ENCODE data around the gene CIZ1. TPM values are rescaled to one million over a fixed set of nuclear protein-coding genes. Genes with fewer than 3 reads are reported as not detected.

Gene CIZ1
- total RNA-seq, 2 experiments from 2014 or later, result 79.5 to 82.8 TPM

DNA sequence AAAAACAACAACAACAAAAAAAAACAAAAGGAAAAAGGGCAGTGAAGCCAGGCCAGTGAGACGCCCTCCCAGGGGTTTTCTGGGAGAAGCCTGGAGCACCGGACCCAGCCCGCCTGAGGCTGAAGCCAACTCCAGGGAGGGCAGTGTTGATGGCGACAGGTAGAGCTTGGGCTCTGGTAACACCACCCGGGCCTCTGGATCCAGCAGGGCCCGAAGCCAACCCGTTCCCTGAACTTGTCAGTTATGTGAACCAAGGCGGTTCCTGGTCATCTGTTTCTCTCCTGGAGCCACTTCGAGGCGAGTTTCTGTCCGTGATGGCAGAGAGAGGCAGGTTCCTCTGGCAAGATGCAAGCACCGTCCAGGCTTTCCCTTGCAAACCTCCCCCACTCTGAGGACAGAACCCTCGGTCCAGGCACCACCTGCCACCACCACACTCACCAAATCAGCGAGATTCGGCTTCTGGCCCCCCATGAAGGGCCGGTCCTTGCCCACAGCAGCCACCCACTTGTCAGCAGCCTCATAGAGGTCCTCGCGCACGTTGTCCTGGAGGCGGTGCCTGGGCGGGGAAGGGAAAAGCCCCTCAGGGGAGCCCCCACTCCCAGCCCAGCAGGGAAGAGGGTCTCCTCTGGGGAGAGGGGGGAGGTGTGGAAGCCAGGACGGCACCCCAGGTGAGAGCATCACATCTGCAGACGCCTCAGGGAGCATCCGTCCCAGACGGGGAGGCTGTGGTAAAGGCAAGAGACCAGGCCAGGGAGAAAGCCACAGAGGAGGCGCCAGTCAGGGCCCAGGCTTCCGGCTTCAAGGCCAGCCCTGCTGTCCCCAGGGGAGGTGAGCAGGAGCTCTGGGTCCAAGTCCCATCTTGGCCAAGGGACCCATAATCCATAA, 69.2 kb downstream of the CIZ1 start:
- Mint-ChIP-seq H3K4me3 (no peak overlapping the region), H3K9me3 (no peaks in the 10 kb centered on the region), H3K27me3 (ENCODE audit: low read depth) (no peaks in the 10 kb centered on the region), H3K36me3 (ENCODE audit: low read depth) (peaks cover 4% of the 10 kb centered on the region), H3K27ac (no peak overlapping the region), H3K4me1 (ENCODE audit: low read depth) (peaks cover 29% of the 10 kb centered on the region)
- no peak for DNase-seq
- CTCF ChIA-PET, result interaction anchor here (0.6 kb wide), 1 partner anchor 152 kb away, joined by 4 read pairs; no protein-coding TSS in a partner anchor
- intact Hi-C loops (cut with micrococcal nuclease), result no loop called here

DNA sequence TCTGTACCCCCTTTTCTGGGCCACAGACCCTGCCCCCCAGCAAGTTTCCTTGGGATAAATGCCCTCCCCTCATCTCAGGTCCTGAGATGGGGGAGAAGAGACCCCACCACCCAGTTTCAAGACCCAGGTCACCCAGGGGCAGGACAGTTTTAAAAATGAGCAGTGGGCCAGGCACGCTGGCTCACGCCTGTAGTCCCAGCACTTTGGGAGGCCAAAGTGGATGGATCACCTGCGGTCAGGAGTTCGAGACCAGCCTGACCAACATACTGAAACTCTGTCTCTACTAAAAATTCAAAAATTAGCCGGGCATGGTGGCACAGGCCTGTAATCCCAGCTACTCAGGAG, 69.9 kb downstream of the CIZ1 start:
- Mint-ChIP-seq H3K36me3 (ENCODE audit: low read depth) (peaks cover 4% of the 10 kb centered on the region), H3K27ac (no peak overlapping the region), H3K4me3 (no peak overlapping the region), H3K9me3 (no peaks in the 10 kb centered on the region), H3K4me1 (ENCODE audit: low read depth) (peaks cover 26% of the 10 kb centered on the region), H3K27me3 (ENCODE audit: low read depth) (no peaks in the 10 kb centered on the region)
- CTCF ChIA-PET, result interaction anchor here (0.8 to 1.2 kb wide), 2 partner anchors 8 to 178 kb away, joined by 3 read pairs; no protein-coding TSS in a partner anchor
- no peak for DNase-seq
- intact Hi-C loops (cut with micrococcal nuclease), result no loop called here

- Mint-ChIP-seq H3K27me3 (ENCODE audit: low read depth) (no peaks in the 10 kb centered on the region), H3K4me3 (no peak overlapping the region), H3K4me1 (ENCODE audit: low read depth) (peaks cover 21% of the 10 kb centered on the region), H3K27ac (no peak overlapping the region), H3K9me3 (no peaks in the 10 kb centered on the region), H3K36me3 (ENCODE audit: low read depth) (peaks cover 4% of the 10 kb centered on the region)
- intact Hi-C loops (cut with micrococcal nuclease), result no loop called here
- no peak for DNase-seq
- CTCF ChIA-PET, result interaction anchor here (0.8 to 1.4 kb wide), 3 partner anchors 9 to 177 kb away, joined by 3 read pairs; no protein-coding TSS in a partner anchor
These were observed 70.5 kb downstream of the CIZ1 start for GRCh38 chr9:128120741-128121465.

DNA sequence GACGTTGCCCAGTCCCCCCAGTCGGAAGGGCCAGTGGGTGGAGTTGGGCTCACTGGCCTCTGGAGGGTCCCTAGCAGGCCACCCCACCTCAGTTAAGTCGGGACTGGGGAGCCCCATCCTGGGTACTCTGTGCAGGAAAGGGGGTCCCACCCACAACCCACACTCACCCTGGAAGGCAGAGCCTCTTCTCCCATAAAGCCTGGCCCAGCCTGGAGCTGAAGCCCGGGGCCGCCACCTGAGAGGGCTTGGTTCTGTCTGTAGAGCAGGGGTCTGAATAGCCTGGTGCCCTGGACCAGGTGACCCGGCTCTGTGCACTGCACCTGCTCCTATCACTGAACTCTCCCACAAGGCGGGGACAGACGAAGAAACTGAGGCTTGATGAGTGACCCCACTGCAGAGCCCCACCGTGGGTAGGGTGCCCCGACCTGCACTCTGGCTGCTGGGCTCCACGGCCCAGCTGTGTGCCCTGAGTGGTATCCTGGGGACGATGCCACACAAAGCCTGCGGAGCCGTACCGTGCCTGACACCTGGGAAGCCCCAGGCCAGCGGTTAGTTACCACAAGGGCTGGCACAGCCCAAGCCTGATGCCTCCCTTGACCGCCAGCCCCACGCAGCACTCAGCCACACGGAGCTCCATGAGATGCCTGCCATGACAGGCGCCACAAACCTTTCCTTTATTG, 71.2 kb downstream of the CIZ1 start:
- H3K9me3 Mint-ChIP-seq, result no peaks in the 10 kb centered on the region
- no peak overlapping the region for H3K27ac Mint-ChIP-seq
- H3K36me3 Mint-ChIP-seq (ENCODE audit: low read depth), result peaks cover 4% of the 10 kb centered on the region
- no peak for DNase-seq
- peaks cover 15% of the 10 kb centered on the region for H3K4me1 Mint-ChIP-seq (ENCODE audit: low read depth)
- H3K4me3 Mint-ChIP-seq, result no peak overlapping the region
- H3K27me3 Mint-ChIP-seq (ENCODE audit: low read depth), result no peaks in the 10 kb centered on the region
- intact Hi-C loops (cut with micrococcal nuclease), result no loop called here
- CTCF ChIA-PET, result interaction anchor here (1.2 to 1.4 kb wide), 4 partner anchors 9 to 176 kb away, joined by 3 to 6 read pairs (median 4); no protein-coding TSS in a partner anchor

DNA sequence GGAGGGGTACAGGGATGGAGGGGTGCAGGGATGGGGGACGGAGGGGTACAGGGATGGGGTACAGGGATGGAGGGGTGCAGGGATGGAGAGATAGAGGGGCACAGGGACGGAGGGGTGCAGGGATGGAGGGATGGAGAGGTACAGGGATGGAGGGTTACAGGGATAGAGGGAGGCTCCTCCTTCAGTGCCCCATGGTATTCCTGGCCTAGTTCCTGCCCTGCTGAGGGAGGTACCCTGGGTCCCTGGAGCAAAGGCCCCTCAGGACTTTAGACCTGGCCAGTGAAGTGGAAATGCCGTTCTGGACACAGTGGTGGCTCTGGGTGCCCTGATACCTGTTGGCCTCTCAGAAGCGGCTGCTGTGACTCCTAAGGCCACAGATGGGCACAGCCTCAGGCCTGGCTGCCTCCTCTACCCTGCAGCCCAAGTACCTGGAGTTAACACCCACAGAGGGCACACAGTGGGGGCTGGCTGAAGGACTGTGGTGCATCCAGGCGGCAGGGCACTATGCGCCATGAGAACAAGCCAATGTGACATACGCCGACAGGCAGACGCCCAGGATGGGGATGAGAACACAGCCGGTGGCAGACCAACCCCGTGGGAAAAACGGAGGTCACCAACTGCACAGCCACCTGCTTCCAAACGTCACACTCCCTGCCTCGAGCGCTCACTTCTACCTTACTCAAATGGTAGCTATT, 72.3 kb downstream of the CIZ1 start:
- H3K4me3 Mint-ChIP-seq, result no peak overlapping the region
- no peak for DNase-seq
- peaks cover 3% of the 10 kb centered on the region for H3K36me3 Mint-ChIP-seq (ENCODE audit: low read depth)
- H3K27me3 Mint-ChIP-seq (ENCODE audit: low read depth), result no peaks in the 10 kb centered on the region
- H3K27ac Mint-ChIP-seq, result no peak overlapping the region
- intact Hi-C loops (cut with micrococcal nuclease), result no loop called here
- H3K4me1 Mint-ChIP-seq (ENCODE audit: low read depth), result peaks cover 10% of the 10 kb centered on the region
- no peaks in the 10 kb centered on the region for H3K9me3 Mint-ChIP-seq
- CTCF ChIA-PET, result interaction anchor here (1.2 to 1.4 kb wide), 3 partner anchors 85 to 175 kb away, joined by 3 to 6 read pairs (median 4); no protein-coding TSS in a partner anchor

GRCh38 chr9:128118472-128118857, 72.9 kb downstream of the CIZ1 start:
- CTCF ChIA-PET, result interaction anchor here (0.5 to 3.4 kb wide), 22 partner anchors 8 to 549 kb away, joined by 3 to 24 read pairs (median 5); partner anchors contain the start of gene PTGES2
- no peaks in the 10 kb centered on the region for H3K9me3 Mint-ChIP-seq
- H3K27me3 Mint-ChIP-seq (ENCODE audit: low read depth), result no peaks in the 10 kb centered on the region
- H3K4me1 Mint-ChIP-seq (ENCODE audit: low read depth), result peaks cover 10% of the 10 kb centered on the region
- H3K4me3 Mint-ChIP-seq, result no peak overlapping the region
- DNase-seq, result no peak
- intact Hi-C loops (cut with micrococcal nuclease), result no loop called here
- peaks cover 6% of the 10 kb centered on the region for H3K36me3 Mint-ChIP-seq (ENCODE audit: low read depth)
- no peak overlapping the region for H3K27ac Mint-ChIP-seq

DNA sequence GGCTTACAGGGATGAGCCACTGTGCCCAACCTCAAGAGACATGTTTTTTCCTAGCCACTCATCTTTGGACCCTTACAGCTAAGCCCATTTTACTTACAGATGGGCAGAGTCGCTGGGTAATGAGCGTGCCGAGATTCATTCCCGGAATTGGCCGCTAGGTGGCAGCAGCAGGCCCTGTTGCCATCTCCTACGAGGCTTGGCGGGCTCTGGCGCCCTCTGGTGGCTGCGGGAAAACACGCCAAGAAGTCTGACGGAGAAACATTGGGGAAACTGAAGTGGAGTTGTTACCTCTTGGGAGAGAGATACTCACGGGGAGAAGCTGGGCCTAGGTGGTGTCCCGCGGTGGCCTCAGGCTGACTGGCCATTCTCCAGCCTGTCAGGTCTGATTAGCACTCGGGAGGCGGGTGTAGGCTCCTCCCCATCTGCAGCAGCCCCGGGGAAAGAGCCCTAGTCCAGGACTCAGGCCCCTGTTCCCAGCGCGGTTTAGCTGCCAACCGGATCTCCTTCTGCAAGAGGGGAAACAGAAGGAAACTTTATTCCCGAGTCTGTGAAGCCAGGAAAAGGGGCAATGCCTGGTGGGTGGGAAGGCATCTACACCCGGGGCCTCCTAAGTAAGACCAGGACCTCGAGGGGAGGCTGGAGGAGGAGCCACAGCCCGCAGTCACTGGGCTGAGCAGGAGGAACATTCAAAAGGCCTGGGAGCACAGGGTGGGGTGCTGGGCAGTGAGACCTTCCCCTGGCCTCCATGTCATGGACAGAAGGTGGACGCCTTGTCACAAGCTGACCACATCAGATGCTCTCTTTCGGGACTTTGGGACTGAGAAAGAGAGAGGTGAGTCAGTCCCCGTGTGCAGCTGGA, 73.5 kb downstream of the CIZ1 start:
- no peaks in the 10 kb centered on the region for H3K9me3 Mint-ChIP-seq
- no peak overlapping the region for H3K27ac Mint-ChIP-seq
- H3K27me3 Mint-ChIP-seq (ENCODE audit: low read depth), result no peaks in the 10 kb centered on the region
- H3K4me3 Mint-ChIP-seq, result no peak overlapping the region
- H3K36me3 Mint-ChIP-seq (ENCODE audit: low read depth), result peaks cover 8% of the 10 kb centered on the region
- H3K4me1 Mint-ChIP-seq (ENCODE audit: low read depth), result peaks cover 10% of the 10 kb centered on the region
- CTCF ChIA-PET, result interaction anchor here (0.5 to 3.4 kb wide), 40 partner anchors 8 to 550 kb away, joined by 3 to 24 read pairs (median 4); partner anchors contain the start of gene PTGES2
- peak; percentile 98 for DNase-seq
- intact Hi-C loops (cut with micrococcal nuclease), result loop anchor here (1.0 to 2.0 kb wide), 3 partner anchors 13 to 175 kb away; no protein-coding TSS in a partner anchor

DNA sequence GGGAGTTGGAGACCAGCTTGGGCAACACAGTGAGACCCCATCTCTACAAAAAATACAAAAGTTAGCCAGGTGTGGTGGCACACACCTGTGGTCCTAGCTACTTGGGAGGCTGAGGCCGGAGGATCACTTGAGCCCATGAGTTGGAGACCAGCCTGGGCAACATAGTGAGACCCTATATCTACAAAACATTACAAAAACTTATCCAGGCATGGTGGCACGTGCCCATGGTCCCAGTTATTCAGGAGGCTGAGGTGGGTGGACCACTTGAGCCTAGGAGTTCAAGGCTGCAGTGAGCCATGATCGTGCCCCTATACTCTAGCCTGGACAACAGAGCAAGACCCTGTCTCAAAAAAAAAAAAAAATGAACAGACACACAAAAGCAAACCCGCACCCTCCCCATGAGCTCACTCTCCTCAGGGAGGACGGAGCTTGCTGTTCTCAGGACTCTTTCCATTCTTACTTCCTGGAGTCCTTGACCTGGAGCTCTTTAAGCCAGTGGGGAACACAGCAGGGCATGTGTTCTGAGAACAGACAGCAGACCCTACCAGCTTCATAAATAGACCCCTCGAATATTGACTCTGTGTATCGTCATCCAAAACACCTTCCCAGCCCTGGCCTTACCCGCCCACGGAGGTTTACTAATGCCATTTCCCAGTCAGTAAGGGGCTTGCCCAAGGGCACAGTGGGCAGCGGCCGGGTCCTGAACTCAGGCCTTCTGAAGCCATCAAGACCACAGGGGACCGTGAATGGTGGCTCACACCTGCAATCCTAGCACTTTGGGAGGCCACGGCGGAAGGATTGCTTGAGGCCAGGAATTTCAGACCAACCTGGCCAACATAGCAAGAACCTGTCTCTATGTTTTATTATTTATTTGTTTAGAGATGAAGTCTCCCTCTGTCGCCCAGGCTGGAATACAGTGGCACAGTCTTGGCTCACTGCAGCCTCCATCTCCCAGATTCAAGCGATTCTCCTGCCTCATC, 75.0 kb downstream of the CIZ1 start:
- Mint-ChIP-seq H3K27me3 (ENCODE audit: low read depth) (no peaks in the 10 kb centered on the region), H3K4me3 (no peak overlapping the region)

More for the DNA sequence above, 75.0 kb downstream of the CIZ1 start:
- CTCF ChIA-PET, result interaction anchor here (0.6 to 3.4 kb wide), 14 partner anchors 9 to 1154 kb away, joined by 3 to 24 read pairs (median 5); partner anchors contain the start of gene PTGES2
- DNase-seq, result no peak
- peaks cover 10% of the 10 kb centered on the region for H3K4me1 Mint-ChIP-seq (ENCODE audit: low read depth)
- H3K27ac Mint-ChIP-seq, result no peak overlapping the region
- peaks cover 6% of the 10 kb centered on the region for H3K36me3 Mint-ChIP-seq (ENCODE audit: low read depth)
- no peaks in the 10 kb centered on the region for H3K9me3 Mint-ChIP-seq
- intact Hi-C loops (cut with micrococcal nuclease), result loop anchor here (1.0 to 2.0 kb wide), 3 partner anchors 14 to 173 kb away; no protein-coding TSS in a partner anchor

Measured in activated naive CD4-positive, alpha-beta T cell treated with anti-CD3 and anti-CD28 coated beads for 36 hours (primary cell).